ENCODE measurements around the gene KLHL6.

GRCh38 chr3:183581496-183582155 is 26.1 kb upstream of the KLHL6 start:
- TF ChIP-seq, protein P1, sequence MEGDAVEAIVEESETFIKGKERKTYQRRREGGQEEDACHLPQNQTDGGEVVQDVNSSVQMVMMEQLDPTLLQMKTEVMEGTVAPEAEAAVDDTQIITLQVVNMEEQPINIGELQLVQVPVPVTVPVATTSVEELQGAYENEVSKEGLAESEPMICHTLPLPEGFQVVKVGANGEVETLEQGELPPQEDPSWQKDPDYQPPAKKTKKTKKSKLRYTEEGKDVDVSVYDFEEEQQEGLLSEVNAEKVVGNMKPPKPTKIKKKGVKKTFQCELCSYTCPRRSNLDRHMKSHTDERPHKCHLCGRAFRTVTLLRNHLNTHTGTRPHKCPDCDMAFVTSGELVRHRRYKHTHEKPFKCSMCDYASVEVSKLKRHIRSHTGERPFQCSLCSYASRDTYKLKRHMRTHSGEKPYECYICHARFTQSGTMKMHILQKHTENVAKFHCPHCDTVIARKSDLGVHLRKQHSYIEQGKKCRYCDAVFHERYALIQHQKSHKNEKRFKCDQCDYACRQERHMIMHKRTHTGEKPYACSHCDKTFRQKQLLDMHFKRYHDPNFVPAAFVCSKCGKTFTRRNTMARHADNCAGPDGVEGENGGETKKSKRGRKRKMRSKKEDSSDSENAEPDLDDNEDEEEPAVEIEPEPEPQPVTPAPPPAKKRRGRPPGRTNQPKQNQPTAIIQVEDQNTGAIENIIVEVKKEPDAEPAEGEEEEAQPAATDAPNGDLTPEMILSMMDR (IDR thresholded peaks at IDR 0.05), result no peak
- TF ChIP-seq POLR2AphosphoS5 (IDR thresholded peaks at IDR 0.05; ENCODE audit: low read depth, low read length), result no peak
- TF ChIP-seq, protein P2, sequence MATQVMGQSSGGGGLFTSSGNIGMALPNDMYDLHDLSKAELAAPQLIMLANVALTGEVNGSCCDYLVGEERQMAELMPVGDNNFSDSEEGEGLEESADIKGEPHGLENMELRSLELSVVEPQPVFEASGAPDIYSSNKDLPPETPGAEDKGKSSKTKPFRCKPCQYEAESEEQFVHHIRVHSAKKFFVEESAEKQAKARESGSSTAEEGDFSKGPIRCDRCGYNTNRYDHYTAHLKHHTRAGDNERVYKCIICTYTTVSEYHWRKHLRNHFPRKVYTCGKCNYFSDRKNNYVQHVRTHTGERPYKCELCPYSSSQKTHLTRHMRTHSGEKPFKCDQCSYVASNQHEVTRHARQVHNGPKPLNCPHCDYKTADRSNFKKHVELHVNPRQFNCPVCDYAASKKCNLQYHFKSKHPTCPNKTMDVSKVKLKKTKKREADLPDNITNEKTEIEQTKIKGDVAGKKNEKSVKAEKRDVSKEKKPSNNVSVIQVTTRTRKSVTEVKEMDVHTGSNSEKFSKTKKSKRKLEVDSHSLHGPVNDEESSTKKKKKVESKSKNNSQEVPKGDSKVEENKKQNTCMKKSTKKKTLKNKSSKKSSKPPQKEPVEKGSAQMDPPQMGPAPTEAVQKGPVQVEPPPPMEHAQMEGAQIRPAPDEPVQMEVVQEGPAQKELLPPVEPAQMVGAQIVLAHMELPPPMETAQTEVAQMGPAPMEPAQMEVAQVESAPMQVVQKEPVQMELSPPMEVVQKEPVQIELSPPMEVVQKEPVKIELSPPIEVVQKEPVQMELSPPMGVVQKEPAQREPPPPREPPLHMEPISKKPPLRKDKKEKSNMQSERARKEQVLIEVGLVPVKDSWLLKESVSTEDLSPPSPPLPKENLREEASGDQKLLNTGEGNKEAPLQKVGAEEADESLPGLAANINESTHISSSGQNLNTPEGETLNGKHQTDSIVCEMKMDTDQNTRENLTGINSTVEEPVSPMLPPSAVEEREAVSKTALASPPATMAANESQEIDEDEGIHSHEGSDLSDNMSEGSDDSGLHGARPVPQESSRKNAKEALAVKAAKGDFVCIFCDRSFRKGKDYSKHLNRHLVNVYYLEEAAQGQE (IDR thresholded peaks at IDR 0.05; ENCODE audit: insufficient read depth in 1 of 2, low read depth in 2 of 2, low read length in 1 of 2), result no peak
- no peak for TF ChIP-seq SIN3A (IDR thresholded peaks at IDR 0.05; ENCODE audit: borderline replicate concordance, insufficient read depth, low read depth, low read length)
